Measurements from ENCODE around the gene CACNA2D2.

CACNA2D2 gene

GRCh38 chr3:50325113-50325480 is 178.3 kb downstream of the CACNA2D2 start:
- no peak overlapping the region for H2AFZ ChIP-seq (ENCODE audit: low read depth, low read length, severe bottlenecking)
- H3K4me3 ChIP-seq (ENCODE audit: insufficient read depth, low read length, poor library complexity, severe bottlenecking) = no peak overlapping the region
- peaks cover 13% of the 10 kb centered on the region for H3K79me2 ChIP-seq (ENCODE audit: insufficient read depth, low read length)
- TF ChIP-seq EZH2phosphoT487 (conservative IDR thresholded peaks at IDR 0.05; ENCODE audit: low read length) = no peak
- TF ChIP-seq CTCF (IDR thresholded peaks at IDR 0.05; ENCODE audit: insufficient read depth, low read length, poor library complexity, severe bottlenecking) = no peak
- H3K9me2 ChIP-seq (replicated peaks; ENCODE audit: insufficient read depth, low read length) = no peaks in the 10 kb centered on the region
- H3K27ac ChIP-seq (ENCODE audit: low read depth, low read length) = no peak overlapping the region
- H4K20me1 ChIP-seq (ENCODE audit: low read depth, low read length) = no peaks in the 10 kb centered on the region
- H3K9me3 ChIP-seq (ENCODE audit: insufficient read depth, low read length) = no peaks in the 10 kb centered on the region
- no peaks in the 10 kb centered on the region for H3K27me3 ChIP-seq (ENCODE audit: low read length)
- H3K4me2 ChIP-seq (ENCODE audit: low read depth, low read length, poor library complexity, severe bottlenecking) = no peak overlapping the region
- no peaks in the 10 kb centered on the region for H3K36me3 ChIP-seq (ENCODE audit: low read length)
- peaks cover 12% of the 10 kb centered on the region for H3F3A ChIP-seq (ENCODE audit: insufficient read depth)
- H3K9ac ChIP-seq (ENCODE audit: low read length) = no peak overlapping the region

GRCh38 chr3:50324351-50325112 is 178.9 kb downstream of the CACNA2D2 start:
- Histone ChIP-seq H4K20me1 (ENCODE audit: low read depth, low read length) (no peaks in the 10 kb centered on the region), H3K4me2 (ENCODE audit: low read depth, low read length, poor library complexity, severe bottlenecking) (no peak overlapping the region), H3K27me3 (ENCODE audit: low read length) (no peaks in the 10 kb centered on the region), H3K36me3 (ENCODE audit: low read length) (no peaks in the 10 kb centered on the region), H2AFZ (ENCODE audit: low read depth, low read length, severe bottlenecking) (no peak overlapping the region), H3K27ac (ENCODE audit: low read depth, low read length) (no peak overlapping the region), H3K9me2 (replicated peaks; ENCODE audit: insufficient read depth, low read length) (no peaks in the 10 kb centered on the region), H3F3A (ENCODE audit: insufficient read depth) (peaks cover 9% of the 10 kb centered on the region), H3K9ac (ENCODE audit: low read length) (no peak overlapping the region), H3K4me3 (ENCODE audit: insufficient read depth, low read length, poor library complexity, severe bottlenecking) (no peak overlapping the region), H3K79me2 (ENCODE audit: insufficient read depth, low read length) (peaks cover 13% of the 10 kb centered on the region), H3K9me3 (ENCODE audit: insufficient read depth, low read length) (no peaks in the 10 kb centered on the region)
- TF ChIP-seq CTCF (IDR thresholded peaks at IDR 0.05; ENCODE audit: insufficient read depth, low read length, poor library complexity, severe bottlenecking) (peak; percentile 60), EZH2phosphoT487 (conservative IDR thresholded peaks at IDR 0.05; ENCODE audit: low read length) (no peak)

GRCh38 chr3:50323614-50324199 is 179.7 kb downstream of the CACNA2D2 start:
- Histone ChIP-seq H3K4me2 (ENCODE audit: low read depth, low read length, poor library complexity, severe bottlenecking) (no peak overlapping the region), H4K20me1 (ENCODE audit: low read depth, low read length) (no peaks in the 10 kb centered on the region), H3K4me3 (ENCODE audit: insufficient read depth, low read length, poor library complexity, severe bottlenecking) (no peak overlapping the region), H3K9me3 (ENCODE audit: insufficient read depth, low read length) (no peaks in the 10 kb centered on the region), H3K36me3 (ENCODE audit: low read length) (no peaks in the 10 kb centered on the region), H3K27me3 (ENCODE audit: low read length) (no peaks in the 10 kb centered on the region), H2AFZ (ENCODE audit: low read depth, low read length, severe bottlenecking) (no peak overlapping the region), H3F3A (ENCODE audit: insufficient read depth) (peaks cover 5% of the 10 kb centered on the region), H3K27ac (ENCODE audit: low read depth, low read length) (no peak overlapping the region), H3K79me2 (ENCODE audit: insufficient read depth, low read length) (peaks cover 13% of the 10 kb centered on the region), H3K9ac (ENCODE audit: low read length) (no peak overlapping the region), H3K9me2 (replicated peaks; ENCODE audit: insufficient read depth, low read length) (no peaks in the 10 kb centered on the region)
- no peak for TF ChIP-seq EZH2phosphoT487 (conservative IDR thresholded peaks at IDR 0.05; ENCODE audit: low read length)
- no peak for TF ChIP-seq CTCF (IDR thresholded peaks at IDR 0.05; ENCODE audit: insufficient read depth, low read length, poor library complexity, severe bottlenecking)

All from SU-DHL-6 (cell line).